Measurements from ENCODE around the gene CELF2. TPM values are rescaled to one million over a fixed set of nuclear protein-coding genes. Genes with fewer than 3 reads are reported as not detected.
A peak's percentile ranks its signal among the peaks of the same experiment; 100 is the strongest.

CELF2 gene
- total RNA-seq, 1 donor from 2014 or later: 193 TPM

GRCh38 chr10:11280187-11280932, 262.7 kb downstream of the CELF2 start:
- no peak for DNase-seq

GRCh38 chr10:11282156-11282555, 264.5 kb downstream of the CELF2 start:
- DNase-seq: no peak

- DNase-seq: no peak
These were observed 265.0 kb downstream of the CELF2 start for GRCh38 chr10:11282661-11283060.

- DNase-seq: no peak
These were observed 266.8 kb downstream of the CELF2 start for GRCh38 chr10:11284291-11285085.

DNA sequence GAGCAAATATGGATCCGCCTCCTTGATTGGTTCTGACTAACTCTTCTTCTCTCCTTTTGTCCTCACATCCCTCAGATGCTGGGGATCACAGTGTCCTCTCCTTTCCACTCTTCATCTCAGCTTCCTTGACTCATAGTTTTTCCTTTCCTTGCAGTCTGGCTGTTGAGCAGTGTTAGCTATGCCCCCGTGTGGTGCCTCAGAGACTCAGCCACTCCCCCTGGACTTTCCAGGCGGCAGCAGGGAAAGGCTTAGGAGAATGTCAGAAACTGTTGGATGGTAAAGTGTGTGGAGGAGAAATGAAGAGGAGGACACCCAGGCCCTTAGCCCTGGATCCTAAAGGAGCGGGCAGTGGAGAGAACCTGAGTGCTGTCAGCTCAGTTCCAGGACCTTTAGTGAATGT, 267.5 kb downstream of the CELF2 start:
- DNase-seq: no peak

- DNase-seq: no peak
These were observed 268.7 kb downstream of the CELF2 start for GRCh38 chr10:11286261-11286852.

GRCh38 chr10:11288302-11288701, 270.6 kb downstream of the CELF2 start:
- DNase-seq: no peak

DNA sequence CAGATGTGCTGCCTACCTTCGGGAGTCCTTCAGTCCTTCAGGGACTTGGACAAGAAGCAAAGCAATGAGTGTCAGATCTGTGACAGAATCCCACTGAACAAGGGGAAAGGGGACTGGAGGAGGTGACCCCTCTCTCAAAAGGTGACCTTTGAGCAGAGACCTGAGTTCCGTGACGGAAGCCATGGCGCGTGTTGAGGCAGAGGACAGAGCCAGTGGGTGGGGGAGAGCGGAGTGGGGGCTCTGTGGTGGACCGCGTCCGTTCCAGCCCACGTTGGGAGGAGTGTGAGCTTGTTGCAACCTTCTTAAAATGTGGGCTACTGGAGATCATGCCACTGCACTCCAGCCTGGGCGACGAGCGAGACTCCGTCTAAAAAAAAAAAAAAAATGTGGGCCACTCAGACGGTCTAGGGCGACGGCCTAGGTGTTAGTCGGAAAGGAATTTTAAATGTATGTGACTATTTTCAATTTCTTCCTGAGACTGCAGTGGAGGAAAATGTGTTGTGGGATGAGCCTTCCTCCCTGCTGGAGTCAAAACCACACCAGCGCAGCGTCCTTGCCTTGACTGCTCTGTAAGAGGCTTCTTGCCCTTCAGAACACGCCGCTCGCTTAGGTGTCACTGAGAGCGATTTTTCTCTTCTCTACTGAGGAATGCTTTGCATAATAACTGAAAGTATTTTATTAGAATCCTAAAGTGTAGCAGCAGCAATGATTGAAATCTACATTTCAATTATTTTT, 272.7 kb downstream of the CELF2 start:
- no peak for DNase-seq

GRCh38 chr10:11292576-11293302, 275.1 kb downstream of the CELF2 start:
- no peak for DNase-seq

- no peak for DNase-seq
These were observed 275.7 kb downstream of the CELF2 start for GRCh38 chr10:11293332-11293731.

GRCh38 chr10:11294831-11295450, 277.3 kb downstream of the CELF2 start:
- no peak for DNase-seq

DNA sequence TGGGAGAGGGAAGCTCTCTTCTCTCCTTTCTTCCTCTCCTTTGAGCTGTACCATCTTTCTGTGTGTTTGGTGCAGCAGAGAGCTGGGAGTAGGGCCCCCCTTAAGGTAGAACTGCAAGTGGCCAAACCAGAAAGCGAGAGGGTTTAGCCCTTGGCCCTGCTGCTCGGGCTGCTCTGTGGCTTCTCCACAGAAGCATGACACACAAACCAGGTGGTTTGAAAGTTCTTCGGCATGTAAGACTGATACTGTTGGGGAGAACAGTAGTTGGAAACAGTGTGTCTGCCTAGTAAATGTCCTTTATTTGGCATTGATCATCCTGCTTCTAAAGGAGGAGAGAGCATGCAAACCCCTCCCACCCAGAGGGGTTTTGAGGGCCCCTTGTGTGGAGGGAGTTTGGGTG, 277.8 kb downstream of the CELF2 start:
- DNase-seq: no peak

DNA sequence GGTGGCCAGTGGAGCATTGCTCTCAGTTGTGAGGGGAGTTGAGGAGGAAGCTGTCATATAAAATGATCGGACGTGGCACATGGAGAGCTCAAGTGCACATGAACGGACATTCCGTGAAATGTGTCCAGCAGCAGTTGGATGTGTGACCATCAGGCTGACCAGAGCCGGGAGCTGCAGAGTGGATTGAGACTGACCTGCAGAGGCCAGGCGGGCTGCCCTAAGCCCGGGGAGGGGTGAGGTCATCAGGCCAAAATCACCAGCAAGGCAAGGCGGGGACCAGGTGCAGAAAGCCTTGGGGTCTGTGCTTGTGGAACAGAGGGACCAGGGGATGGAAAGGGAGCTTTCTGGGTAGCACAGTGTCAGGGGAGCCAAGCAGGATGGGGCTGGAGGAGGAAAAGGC, 279.5 kb downstream of the CELF2 start:
- DNase-seq: no peak

- no peak for DNase-seq
These were observed 280.4 kb downstream of the CELF2 start for GRCh38 chr10:11298116-11298515.

DNA sequence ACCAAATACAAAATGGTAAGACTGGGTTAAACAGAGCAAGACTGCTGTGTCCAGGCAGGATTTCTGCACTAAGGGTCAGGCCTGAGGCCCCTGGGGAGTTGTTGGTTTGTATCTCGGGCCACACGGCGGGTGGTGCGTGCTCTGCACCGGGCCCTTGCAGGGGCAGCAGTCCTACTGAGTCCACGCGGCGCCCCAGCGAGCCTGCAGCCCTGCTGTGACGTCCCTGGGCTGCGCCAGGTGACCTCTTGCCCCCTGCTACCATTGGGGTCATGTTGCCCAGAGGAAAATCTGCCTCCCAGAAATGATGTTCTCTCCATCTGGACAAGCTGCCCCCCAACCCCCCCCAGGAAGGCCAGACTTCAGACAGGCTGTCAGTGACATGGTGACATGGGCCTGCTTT, 281.5 kb downstream of the CELF2 start:
- DNase-seq: no peak

GRCh38 chr10:11300026-11300425, 282.4 kb downstream of the CELF2 start:
- no peak for DNase-seq

- no peak for DNase-seq
These were observed 282.9 kb downstream of the CELF2 start for GRCh38 chr10:11300563-11300962.

- DNase-seq: peak; percentile 48
These were observed 284.0 kb downstream of the CELF2 start for GRCh38 chr10:11301571-11302111.

- DNase-seq: no peak
These were observed 284.5 kb downstream of the CELF2 start for GRCh38 chr10:11302181-11302580.

- no peak for DNase-seq
These were observed 285.9 kb downstream of the CELF2 start for GRCh38 chr10:11303361-11304170.

Data from occipital lobe (tissue), 2 donors.